H9 (cell line): ENCODE results near the gene PEPD. TPM values are rescaled to one million over a fixed set of nuclear protein-coding genes. Genes with fewer than 3 reads are reported as not detected.

Source experiments
- DNase-seq: peaks from one replicate; pipeline ENCODE4 v3.0.0-alpha.2; 2017
- H2AFZ ChIP-seq: one replicate; pipeline ENCODE4 v1.6.1; 2013; ENCODE audit warnings: mild to moderate bottlenecking, low read length, control low read depth, moderate library complexity
- H2AK5ac ChIP-seq: 2 replicates; pipeline ENCODE4 v1.6.1; 2013; ENCODE audit warnings: low read length, control low read depth, mixed read lengths; ENCODE audit not compliant: insufficient read length
- H2BK120ac ChIP-seq: one replicate; pipeline ENCODE4 v1.6.1; 2013; ENCODE audit warnings: low read depth, mild to moderate bottlenecking, low read length, control low read depth, inconsistent platforms; ENCODE audit not compliant: poor library complexity, severe bottlenecking
- H2BK12ac ChIP-seq: 2 replicates; pipeline ENCODE4 v1.6.1; 2013; ENCODE audit warnings: low read length, control low read depth, mixed read lengths, low read depth; ENCODE audit not compliant: insufficient read length
- H2BK15ac ChIP-seq: 2 replicates; pipeline ENCODE4 v1.6.1; 2013; ENCODE audit warnings: low read depth, low read length, control low read depth
- H2BK20ac ChIP-seq: one replicate; pipeline ENCODE4 v1.6.1; 2013; ENCODE audit warnings: low read depth, mild to moderate bottlenecking, low read length, control low read depth, inconsistent platforms; ENCODE audit not compliant: poor library complexity, severe bottlenecking
- H2BK5ac ChIP-seq: 2 replicates; pipeline ENCODE4 v1.6.1; 2013; ENCODE audit warnings: low read length, control low read depth, mixed read lengths; ENCODE audit not compliant: insufficient read length
- H3K14ac ChIP-seq: 2 replicates; pipeline ENCODE4 v1.6.1; 2013; ENCODE audit warnings: low read length, control low read depth; ENCODE audit not compliant: insufficient read depth
- H3K18ac ChIP-seq: 2 replicates; pipeline ENCODE4 v1.6.1; 2013; ENCODE audit warnings: low read depth, mild to moderate bottlenecking, mixed read lengths, low read length, control low read depth; ENCODE audit not compliant: insufficient read length
- H3K23ac ChIP-seq: 2 replicates; pipeline ENCODE4 v1.6.1; 2013; ENCODE audit warnings: low read length, control low read depth, mixed read lengths, low read depth; ENCODE audit not compliant: insufficient read length
- H3K23me2 ChIP-seq: 2 replicates; pipeline ENCODE4 v1.6.1; 2013; ENCODE audit warnings: low read depth, mild to moderate bottlenecking, mixed read lengths, low read length, control low read depth; ENCODE audit not compliant: insufficient read length, poor library complexity, severe bottlenecking
- H3K27ac ChIP-seq: 2 replicates; pipeline ENCODE4 v1.5.1; 2013; ENCODE audit warnings: low read length, control low read depth, mixed read lengths, low read depth; ENCODE audit not compliant: insufficient read length
- H3K27me3 ChIP-seq: 2 replicates; pipeline ENCODE4 v1.6.1; 2013; ENCODE audit warnings: low read length, control low read depth, inconsistent platforms; ENCODE audit not compliant: insufficient read depth
- H3K4ac ChIP-seq: 2 replicates; pipeline ENCODE4 v1.6.1; 2013; ENCODE audit warnings: low read depth, mild to moderate bottlenecking, control low read depth, inconsistent platforms, low read length, moderate library complexity
- H3K4me1 ChIP-seq: 2 replicates; pipeline ENCODE4 v1.6.1; 2013; ENCODE audit warnings: low read length, control low read depth, inconsistent platforms; ENCODE audit not compliant: insufficient read depth
- H3K4me2 ChIP-seq: 2 replicates; pipeline ENCODE4 v1.6.1; 2013; ENCODE audit warnings: low read length, control low read depth, mixed read lengths; ENCODE audit not compliant: insufficient read length, insufficient read depth
- H3K56ac ChIP-seq: 2 replicates; pipeline ENCODE4 v1.6.1; 2013; ENCODE audit warnings: low read depth, mild to moderate bottlenecking, mixed read lengths, low read length, control low read depth; ENCODE audit not compliant: insufficient read length
- H3K79me1 ChIP-seq: 2 replicates; pipeline ENCODE4 v1.6.1; 2013; ENCODE audit warnings: low read depth, mild to moderate bottlenecking, moderate library complexity, low read length, control low read depth, inconsistent platforms; ENCODE audit not compliant: insufficient read depth, poor library complexity, severe bottlenecking
- H3K79me2 ChIP-seq: 2 replicates; pipeline ENCODE4 v1.6.1; 2013; ENCODE audit warnings: low read length, control low read depth, inconsistent platforms; ENCODE audit not compliant: insufficient read depth
- H3K9ac ChIP-seq: 2 replicates; pipeline ENCODE4 v1.6.1; 2013; ENCODE audit warnings: low read length, control low read depth, mixed read lengths; ENCODE audit not compliant: insufficient read length; ENCODE audit errors: extremely low read depth
- H3K9me3 ChIP-seq: one replicate; pipeline ENCODE4 v1.6.1; 2013; ENCODE audit warnings: low read depth, low read length, inconsistent platforms; ENCODE audit not compliant: control insufficient read depth
- H3T11ph ChIP-seq: one replicate; pipeline ENCODE4 v1.6.1; 2013; ENCODE audit warnings: mild to moderate bottlenecking, low read length, control low read depth, inconsistent platforms
- H4K20me1 ChIP-seq: one replicate; pipeline ENCODE4 v1.6.1; 2013; ENCODE audit not compliant: control insufficient read depth, insufficient read length, insufficient read depth
- H4K5ac ChIP-seq: 2 replicates; pipeline ENCODE4 v1.6.1; 2013; ENCODE audit warnings: low read depth, mild to moderate bottlenecking, mixed read lengths, low read length, control low read depth; ENCODE audit not compliant: insufficient read length
- H4K8ac ChIP-seq: replicated peaks from 2 replicates; pipeline ENCODE4 v1.6.1; 2013; ENCODE audit warnings: low read length, control low read depth, mixed read lengths, low read depth; ENCODE audit not compliant: insufficient read length
- H4K91ac ChIP-seq: 2 replicates; pipeline ENCODE4 v1.6.1; 2013; ENCODE audit warnings: low read depth, mild to moderate bottlenecking, moderate library complexity, mixed read lengths, low read length, control low read depth; ENCODE audit not compliant: insufficient read length
- H3K27ac Mint-ChIP-seq, 3 experiments: 2 replicates in 2 of 3; 3 replicates in 1 of 3; pipeline ENCODE4 v1.8.0; 2020 to 2021; ENCODE audit warnings: mixed read lengths in 3 of 3, mild to moderate bottlenecking in 1 of 3, moderate library complexity in 1 of 3
- H3K27me3 Mint-ChIP-seq: 2 replicates; pipeline ENCODE4 v1.8.0; 2021; ENCODE audit warnings: low read depth, mild to moderate bottlenecking, moderate library complexity, mixed read lengths
- H3K36me3 Mint-ChIP-seq, 3 experiments: 2 replicates in 2 of 3; 3 replicates in 1 of 3; pipeline ENCODE4 v1.8.0; 2020 to 2021; ENCODE audit warnings: low read depth in 3 of 3, mixed read lengths in 3 of 3; ENCODE audit not compliant: insufficient read depth in 1 of 3
- H3K4me1 Mint-ChIP-seq, 2 experiments: 2 replicates each; pipeline ENCODE4 v1.8.0; 2020; ENCODE audit warnings: mixed read lengths in 2 of 2
- H3K4me3 Mint-ChIP-seq, 2 experiments: 2 replicates in 1 of 2; 3 replicates in 1 of 2; pipeline ENCODE4 v1.8.0; 2020 to 2021; ENCODE audit warnings: mild to moderate bottlenecking in 2 of 2, mixed read lengths in 2 of 2, moderate library complexity in 1 of 2
- H3K9me3 Mint-ChIP-seq, 2 experiments: 2 replicates in 1 of 2; 3 replicates in 1 of 2; pipeline ENCODE4 v1.8.0; 2020; ENCODE audit warnings: mild to moderate bottlenecking in 2 of 2, mixed read lengths in 2 of 2, moderate library complexity in 1 of 2
- CTCF ChIP-seq: fragments of 200-600 bp; sonication (generic); conservative IDR thresholded peaks from 3 replicates; pipeline ENCODE4 v1.8.0; 2021; ENCODE audit warnings: antibody characterized with exemption, mild to moderate bottlenecking
- WGBS: extraction: QIAGEN DNeasy Blood & Tissue Kit; methylation state at CpG from one replicate; pipeline ENCODE4 v1.1.7; 2013; ENCODE audit warnings: missing lambda C conversion rate, low lambda C conversion rate, mixed read lengths; ENCODE audit not compliant: insufficient read length; ENCODE audit errors: extremely low coverage; 5-methylcytosine and 5-hydroxymethylcytosine counted together
- total RNA-seq: library from RNA; stranded (reverse); gene quantifications from 2 replicates; pipeline ENCODE4 v1.2.1, GENCODE V29; 2021

The PEPD gene
- total RNA-seq, 1 experiment from 2014 or later = 52.8 TPM

GRCh38 chr19:33557196-33557595 lies 35.6 kb upstream of the PEPD start:
- no peak overlapping the region for H2AK5ac ChIP-seq
- no peak overlapping the region for H2BK20ac ChIP-seq
- H2BK15ac ChIP-seq = no peak overlapping the region
- no peak overlapping the region; a peak in 1 of 7 replicates for H3K27ac Mint-ChIP-seq
- no peak overlapping the region for H3K4ac ChIP-seq
- no peaks in the 10 kb centered on the region for H3K79me2 ChIP-seq
- H3K36me3 Mint-ChIP-seq = no peaks in the 10 kb centered on the region; a peak in 1 of 7 replicates
- no peak overlapping the region for H3K23ac ChIP-seq
- H4K8ac ChIP-seq = no peak overlapping the region
- no peaks in the 10 kb centered on the region for H3K79me1 ChIP-seq
- H3K4me1 ChIP-seq = no peaks in the 10 kb centered on the region
- H3K9ac ChIP-seq = no peak overlapping the region
- no peak for TF ChIP-seq CTCF
- no peaks in the 10 kb centered on the region for H3K9me3 ChIP-seq
- H3K4me3 Mint-ChIP-seq = no peak overlapping the region
- H3T11ph ChIP-seq = no peak overlapping the region
- DNase-seq = no peak
- no peak overlapping the region for H3K14ac ChIP-seq
- no peak overlapping the region for H4K91ac ChIP-seq
- H2BK12ac ChIP-seq = no peak overlapping the region
- WGBS = no CpG with 5 or more reads among the region's 10 CpGs
- peaks cover 3 to 10% of the 10 kb centered on the region in 2 experiments; a peak in 3 of 4 replicates for H3K4me1 Mint-ChIP-seq
- H2BK5ac ChIP-seq = no peak overlapping the region
- H3K4me2 ChIP-seq = no peak overlapping the region
- no peaks in the 10 kb centered on the region for H3K27me3 ChIP-seq
- no peak overlapping the region for H3K18ac ChIP-seq
- no peak overlapping the region for H2AFZ ChIP-seq
- H3K27me3 Mint-ChIP-seq = peaks cover 6% of the 10 kb centered on the region
- no peak overlapping the region for H3K27ac ChIP-seq
- H3K9me3 Mint-ChIP-seq = no peaks in the 10 kb centered on the region
- no peak overlapping the region for H3K56ac ChIP-seq
- H4K20me1 ChIP-seq = no peaks in the 10 kb centered on the region
- no peak overlapping the region for H2BK120ac ChIP-seq
- H4K5ac ChIP-seq = no peak overlapping the region
- H3K23me2 ChIP-seq = no peaks in the 10 kb centered on the region
